Neuronal stem cell (in vitro differentiated cells): ENCODE measurements around the gene UBE2E3.

Experiments used
- DNase-seq: peaks from one replicate; pipeline ENCODE4 v3.0.0-alpha.2; 2013; ENCODE audit warnings: low spot score
- H2AFZ ChIP-seq: one replicate; pipeline ENCODE4 v1.6.1; 2013; ENCODE audit warnings: mild to moderate bottlenecking, low read length, inconsistent platforms
- H2AK5ac ChIP-seq: 2 replicates; pipeline ENCODE4 v1.6.1; 2013; ENCODE audit warnings: low read depth, mild to moderate bottlenecking, inconsistent platforms, low read length, moderate library complexity, mixed read lengths
- H2BK120ac ChIP-seq: 2 replicates; pipeline ENCODE4 v1.6.1; 2013; ENCODE audit warnings: low read depth, mild to moderate bottlenecking, inconsistent platforms, low read length, moderate library complexity, mixed read lengths
- H2BK12ac ChIP-seq: one replicate; pipeline ENCODE4 v1.6.1; 2013; ENCODE audit warnings: low read length, inconsistent platforms
- H2BK15ac ChIP-seq: 2 replicates; pipeline ENCODE4 v1.6.1; 2013; ENCODE audit warnings: mild to moderate bottlenecking, low read length, inconsistent platforms, mixed read lengths
- H2BK5ac ChIP-seq: one replicate; pipeline ENCODE4 v1.6.1; 2013; ENCODE audit warnings: inconsistent platforms, mild to moderate bottlenecking, low read length, moderate library complexity
- H3K14ac ChIP-seq: one replicate; pipeline ENCODE4 v1.6.1; 2013; ENCODE audit warnings: low read length, inconsistent platforms
- H3K18ac ChIP-seq: 2 replicates; pipeline ENCODE4 v1.6.1; 2013; ENCODE audit warnings: low read length, inconsistent platforms
- H3K23ac ChIP-seq: 2 replicates; pipeline ENCODE4 v1.6.1; 2013; ENCODE audit warnings: low read depth, mild to moderate bottlenecking, mixed read lengths, low read length, inconsistent platforms; ENCODE audit not compliant: poor library complexity
- H3K27ac ChIP-seq: replicated peaks from 3 replicates; pipeline ENCODE4 v1.5.1; 2013; ENCODE audit warnings: low read length, inconsistent platforms
- H3K27me3 ChIP-seq, 3 experiments: 2 replicates each; pipeline ENCODE4 v1.6.1; 2013; ENCODE audit warnings: low read length in 3 of 3, mild to moderate bottlenecking in 2 of 3, inconsistent platforms in 1 of 3, low read depth in 1 of 3, mixed read lengths in 1 of 3, moderate library complexity in 1 of 3; ENCODE audit not compliant: control insufficient read depth in 3 of 3, insufficient read depth in 3 of 3
- H3K36me3 ChIP-seq, 2 donors: replicated peaks in 1 of 2; 2 replicates each; pipeline ENCODE4 v1.6.1; 2013; ENCODE audit warnings: low read length in 2 of 2; ENCODE audit not compliant: control insufficient read depth in 2 of 2, insufficient read depth in 2 of 2
- H3K4ac ChIP-seq: 2 replicates; pipeline ENCODE4 v1.6.1; 2013; ENCODE audit warnings: inconsistent platforms, mild to moderate bottlenecking, low read length, moderate library complexity
- H3K4me1 ChIP-seq, 2 donors: 1 replicate in 1 of 2; 2 replicates in 1 of 2; pipeline ENCODE4 v1.6.1; 2013; ENCODE audit warnings: low read length in 2 of 2, low read depth in 1 of 2; ENCODE audit not compliant: control insufficient read depth in 2 of 2, insufficient read depth in 1 of 2
- H3K4me2 ChIP-seq: one replicate; pipeline ENCODE4 v1.6.1; 2013; ENCODE audit warnings: mild to moderate bottlenecking, low read length, inconsistent platforms; ENCODE audit not compliant: insufficient read depth, poor library complexity, severe bottlenecking
- H3K4me3 ChIP-seq, 2 donors: 2 replicates each; pipeline ENCODE4 v1.5.1; 2013; ENCODE audit warnings: low read length in 2 of 2, mild to moderate bottlenecking in 2 of 2, inconsistent platforms in 1 of 2, moderate library complexity in 1 of 2
- H3K79me1 ChIP-seq: one replicate; pipeline ENCODE4 v1.6.1; 2013; ENCODE audit warnings: low read depth, mild to moderate bottlenecking, inconsistent platforms, low read length, moderate library complexity
- H3K9ac ChIP-seq: one replicate; pipeline ENCODE4 v1.6.1; 2013; ENCODE audit warnings: mild to moderate bottlenecking, low read depth, low read length, inconsistent platforms; ENCODE audit not compliant: poor library complexity
- H3K9me3 ChIP-seq, 2 donors: replicated peaks in 1 of 2; 2 replicates each; pipeline versions ENCODE3 to v1.6.1; 2013; ENCODE audit warnings: low read length in 2 of 2, mild to moderate bottlenecking in 2 of 2, inconsistent platforms in 1 of 2, low read depth in 1 of 2, mixed read lengths in 1 of 2, moderate library complexity in 1 of 2; ENCODE audit not compliant: control insufficient read depth in 2 of 2, insufficient read depth in 1 of 2
- H4K8ac ChIP-seq: one replicate; pipeline ENCODE4 v1.6.1; 2013; ENCODE audit warnings: low read depth, mild to moderate bottlenecking, inconsistent platforms, low read length, moderate library complexity
- H4K91ac ChIP-seq: one replicate; pipeline ENCODE4 v1.6.1; 2013; ENCODE audit warnings: low read length, low read depth, mild to moderate bottlenecking, inconsistent platforms; ENCODE audit not compliant: poor library complexity
- whole genome bisulfite sequencing, 2 donors: extraction: QIAGEN DNeasy Blood & Tissue Kit; methylation state at CpG; one replicate each; pipeline ENCODE4 v1.1.7; 2013; ENCODE audit warnings: missing lambda C conversion rate in 2 of 2, mixed read lengths in 1 of 2; ENCODE audit not compliant: insufficient read length in 2 of 2, insufficient replicate concordance in 1 of 2; ENCODE audit errors: extremely low coverage in 2 of 2; 5-methylcytosine and 5-hydroxymethylcytosine counted together

The UBE2E3 gene

DNA sequence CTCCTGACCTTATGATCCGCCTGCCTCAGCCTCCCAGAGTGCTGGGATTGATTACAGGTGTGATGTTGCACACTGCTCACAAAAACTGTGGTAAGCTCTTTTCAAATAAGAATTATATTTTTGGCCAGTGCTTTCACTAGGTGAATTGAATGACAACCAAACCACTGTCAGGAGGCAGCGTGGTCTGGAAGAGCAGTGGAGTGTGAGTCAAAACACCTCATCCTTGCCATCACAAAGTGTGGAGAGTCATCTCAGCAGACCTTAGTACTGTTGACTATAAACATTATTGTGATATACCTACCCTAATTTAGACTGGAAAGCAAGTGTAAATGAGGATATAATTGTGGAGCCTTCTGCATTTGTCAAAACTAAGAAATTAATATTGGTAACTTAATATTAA, 61.3 kb downstream of the UBE2E3 start:
- peaks cover 0 to 5% of the 10 kb centered on the region in 2 donors for H3K36me3 ChIP-seq
- H2BK15ac ChIP-seq, result no peak overlapping the region
- no peak overlapping the region for H3K9ac ChIP-seq
- no peaks in the 10 kb centered on the region for H3K79me1 ChIP-seq
- H2AK5ac ChIP-seq, result no peak overlapping the region
- no peaks in the 10 kb centered on the region for H3K27me3 ChIP-seq
- DNase-seq, result no peak
- H3K4me3 ChIP-seq, result no peak overlapping the region
- H3K4me1 ChIP-seq, result no peaks in the 10 kb centered on the region
- no peak overlapping the region for H2BK120ac ChIP-seq
- H2BK12ac ChIP-seq, result no peak overlapping the region
- H3K23ac ChIP-seq, result no peak overlapping the region
- no peak overlapping the region for H3K14ac ChIP-seq
- no peak overlapping the region for H3K4ac ChIP-seq
- no peak overlapping the region for H3K18ac ChIP-seq
- H3K27ac ChIP-seq, result no peak overlapping the region
- no peaks in the 10 kb centered on the region for H3K9me3 ChIP-seq
- H2AFZ ChIP-seq, result no peak overlapping the region
- H4K8ac ChIP-seq, result no peak overlapping the region
- H2BK5ac ChIP-seq, result no peak overlapping the region
- WGBS, 2 donors, result no CpG with 5 or more reads among the region's 2 CpGs
- no peak overlapping the region for H3K4me2 ChIP-seq
- no peak overlapping the region for H4K91ac ChIP-seq

DNA sequence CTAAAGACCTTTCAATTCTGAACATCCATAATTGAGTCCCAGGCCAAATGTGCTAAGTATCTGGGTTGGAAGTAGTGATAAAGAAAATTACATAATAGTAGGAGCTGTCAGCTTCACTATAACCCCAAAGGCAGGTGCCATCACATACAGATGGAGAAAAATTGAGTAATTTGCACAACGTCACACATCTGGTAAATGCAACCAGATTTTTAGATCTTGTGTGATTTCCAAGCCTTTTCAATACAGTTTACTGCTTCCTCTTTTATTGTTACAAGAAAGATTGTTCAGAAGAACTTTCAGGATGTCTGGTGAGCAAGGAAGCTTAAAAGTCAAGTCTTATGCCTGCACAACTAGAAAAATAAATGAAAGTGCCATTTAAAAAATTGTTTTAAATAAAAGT, 62.3 kb downstream of the UBE2E3 start:
- Histone ChIP-seq H3K79me1 (no peaks in the 10 kb centered on the region), H2BK12ac (no peak overlapping the region), H3K36me3 (peaks cover 0 to 5% of the 10 kb centered on the region in 2 donors), H3K23ac (no peak overlapping the region), H4K91ac (no peak overlapping the region), H2BK15ac (no peak overlapping the region), H2AK5ac (no peak overlapping the region), H3K9me3 (no peaks in the 10 kb centered on the region), H3K18ac (no peak overlapping the region), H3K27me3 (no peaks in the 10 kb centered on the region), H3K4ac (no peak overlapping the region), H3K9ac (no peak overlapping the region), H2AFZ (no peak overlapping the region), H3K4me2 (no peak overlapping the region), H2BK120ac (no peak overlapping the region), H4K8ac (no peak overlapping the region), H3K4me3 (no peak overlapping the region), H2BK5ac (no peak overlapping the region), H3K14ac (no peak overlapping the region), H3K4me1 (no peaks in the 10 kb centered on the region), H3K27ac (no peak overlapping the region)
- no CpG with 5 or more reads among the region's 1 CpG for WGBS, 2 donors
- no peak for DNase-seq

- H3K9me3 ChIP-seq, result no peaks in the 10 kb centered on the region
- WGBS, 2 donors, result no CpG with 5 or more reads among the region's 1 CpG
- H3K79me1 ChIP-seq, result no peaks in the 10 kb centered on the region
- no peak overlapping the region for H3K9ac ChIP-seq
- no peak overlapping the region for H2BK120ac ChIP-seq
- no peak overlapping the region for H2AK5ac ChIP-seq
- H3K14ac ChIP-seq, result no peak overlapping the region
- H3K27me3 ChIP-seq, result no peaks in the 10 kb centered on the region
- no peak overlapping the region for H3K4ac ChIP-seq
- H2BK15ac ChIP-seq, result no peak overlapping the region
- no peaks in the 10 kb centered on the region for H3K4me1 ChIP-seq
- no peak overlapping the region for H3K27ac ChIP-seq
- H3K36me3 ChIP-seq, result no peaks in the 10 kb centered on the region
- DNase-seq, result no peak
- no peak overlapping the region for H4K91ac ChIP-seq
- H2BK12ac ChIP-seq, result no peak overlapping the region
- H3K23ac ChIP-seq, result no peak overlapping the region
- no peak overlapping the region for H2BK5ac ChIP-seq
- H4K8ac ChIP-seq, result no peak overlapping the region
- H2AFZ ChIP-seq, result no peak overlapping the region
- H3K18ac ChIP-seq, result no peak overlapping the region
- no peak overlapping the region for H3K4me2 ChIP-seq
- no peak overlapping the region for H3K4me3 ChIP-seq
Measured at GRCh38 chr2:181046833-181047232, 66.4 kb downstream of the UBE2E3 start.

- Histone ChIP-seq H4K8ac (no peak overlapping the region), H3K27me3 (no peaks in the 10 kb centered on the region), H2AK5ac (no peak overlapping the region), H3K4me3 (no peak overlapping the region), H2AFZ (no peak overlapping the region), H3K4ac (no peak overlapping the region), H2BK15ac (no peak overlapping the region), H4K91ac (no peak overlapping the region), H3K27ac (no peak overlapping the region), H2BK12ac (no peak overlapping the region), H3K36me3 (no peaks in the 10 kb centered on the region), H3K4me1 (no peaks in the 10 kb centered on the region), H3K79me1 (no peaks in the 10 kb centered on the region), H2BK120ac (no peak overlapping the region), H3K4me2 (no peak overlapping the region), H2BK5ac (no peak overlapping the region), H3K14ac (no peak overlapping the region), H3K23ac (no peak overlapping the region), H3K18ac (no peak overlapping the region), H3K9ac (no peak overlapping the region), H3K9me3 (no peaks in the 10 kb centered on the region)
- no CpG with 5 or more reads among the region's 4 CpGs for WGBS, 2 donors
- DNase-seq, result no peak
Measured at GRCh38 chr2:181047829-181048228, 67.4 kb downstream of the UBE2E3 start.
